HG02973 (cell line): Measurements from ENCODE around the gene PML.
"Not testable (repeated sequence)": the region's sequence is repeated elsewhere in the genome, so short reads cannot be mapped to it uniquely, and the experiment has no call there.

Experiments used
- ATAC-seq: cut with Tn5 transposase; IDR thresholded peaks from one replicate; pipeline ENCODE4 v1.9.1; 2021; ENCODE audit warnings: moderate library complexity; ENCODE audit not compliant: unreplicated experiment

PML gene

DNA sequence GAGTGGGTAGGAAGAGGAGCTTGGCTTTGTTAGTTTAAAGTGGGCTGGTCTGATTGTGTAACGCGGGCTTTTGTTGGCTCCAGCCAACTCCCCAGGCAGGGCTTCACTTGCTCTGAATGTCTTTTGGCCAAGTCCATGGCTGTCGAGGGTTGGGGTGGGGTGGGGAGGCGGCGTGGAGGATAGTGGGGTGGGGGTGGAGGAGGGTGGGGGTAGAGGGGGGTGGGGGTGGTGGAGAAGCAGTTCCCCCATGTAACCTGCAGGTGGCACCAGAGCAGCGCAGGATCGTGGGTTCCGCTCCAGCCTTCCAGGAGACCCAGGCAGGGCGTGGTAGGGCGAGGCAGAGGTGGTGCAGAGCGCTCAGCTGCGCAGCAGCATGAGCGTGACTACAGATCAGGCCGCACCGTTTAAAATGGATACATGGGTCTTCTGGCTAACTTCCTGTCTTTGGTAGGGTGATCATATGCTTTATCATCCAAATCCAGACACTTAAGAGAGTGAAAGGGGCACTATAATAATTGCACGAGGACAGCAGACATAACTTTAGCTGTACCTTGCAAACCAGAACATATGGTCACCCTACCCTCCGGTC, 59.5 kb downstream of the PML start:
- no peak for ATAC-seq

DNA sequence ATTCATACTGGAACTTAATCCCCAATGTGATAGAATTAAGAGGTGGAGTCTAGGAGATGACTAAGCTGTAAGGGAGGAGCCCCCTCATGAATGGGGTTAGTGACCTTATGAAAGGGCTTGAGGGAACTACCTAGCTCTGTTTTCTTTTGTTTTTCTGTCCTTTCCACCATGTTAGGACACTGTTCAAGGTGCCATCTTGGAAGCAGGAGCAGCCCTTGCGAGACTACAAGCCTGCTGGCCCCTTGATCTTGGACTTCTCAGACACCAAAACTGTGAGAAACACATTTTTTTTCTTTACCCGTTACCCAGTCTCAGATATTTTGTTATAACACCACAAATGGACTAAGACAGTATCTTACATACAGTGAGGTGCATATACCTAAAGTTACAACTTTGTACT, 61.3 kb downstream of the PML start:
- ATAC-seq = no peak

DNA sequence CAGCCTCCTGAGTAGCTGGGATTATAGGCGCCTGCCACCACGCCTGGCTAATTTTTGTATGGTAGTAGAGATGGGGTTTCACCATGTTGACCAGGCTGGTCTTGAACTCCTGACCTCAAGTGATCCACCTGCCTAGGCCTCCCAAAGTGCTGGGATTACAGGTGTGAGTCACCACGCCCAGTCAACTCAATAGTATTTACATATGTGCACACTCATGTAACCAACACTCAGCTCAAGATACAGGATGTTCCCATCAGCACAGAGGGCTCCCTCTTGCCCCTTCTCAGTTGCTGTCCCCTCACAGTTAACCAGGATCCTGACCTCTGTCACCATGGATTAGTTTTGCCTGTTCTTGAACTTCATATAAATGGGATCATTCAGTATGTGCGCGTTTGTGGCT, 61.8 kb downstream of the PML start:
- not testable (repeated sequence) for ATAC-seq

DNA sequence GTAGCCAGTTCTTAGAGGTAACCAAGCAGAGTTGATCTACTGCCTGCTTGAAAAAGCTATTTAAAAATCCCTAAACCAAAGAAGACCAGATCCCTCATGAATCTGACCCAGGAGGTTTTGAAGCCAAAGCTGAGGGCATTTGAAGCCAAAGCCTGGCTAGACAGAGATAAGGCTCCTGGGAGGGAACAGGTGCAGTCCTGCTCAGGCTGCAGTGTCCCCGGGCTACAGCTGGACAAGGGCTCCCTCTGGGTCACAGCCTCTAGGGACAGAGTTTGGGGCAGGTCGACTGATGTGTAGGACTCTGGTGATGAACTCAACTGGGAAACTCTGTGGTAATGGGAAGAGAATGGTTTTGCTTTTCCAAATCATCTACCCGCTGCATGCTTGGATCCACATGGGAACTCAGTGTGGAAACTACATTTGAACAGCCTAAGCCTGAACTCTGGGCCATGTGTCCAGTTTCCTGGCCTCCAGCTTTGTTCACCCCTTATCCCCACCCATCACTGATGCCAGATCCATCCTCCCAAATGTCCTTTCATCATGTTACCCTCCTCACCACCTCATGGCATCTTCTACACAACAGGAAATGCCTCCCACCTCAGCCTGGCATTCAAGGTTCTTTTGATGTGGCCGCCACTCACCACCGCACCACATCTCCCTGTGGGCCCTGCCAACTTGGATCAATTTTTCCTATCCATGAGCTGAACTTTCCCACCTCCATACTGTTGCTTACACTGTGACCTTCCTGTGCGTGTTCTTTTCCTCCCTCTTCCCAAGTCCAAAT, 64.7 kb downstream of the PML start:
- not testable (repeated sequence) for ATAC-seq

DNA sequence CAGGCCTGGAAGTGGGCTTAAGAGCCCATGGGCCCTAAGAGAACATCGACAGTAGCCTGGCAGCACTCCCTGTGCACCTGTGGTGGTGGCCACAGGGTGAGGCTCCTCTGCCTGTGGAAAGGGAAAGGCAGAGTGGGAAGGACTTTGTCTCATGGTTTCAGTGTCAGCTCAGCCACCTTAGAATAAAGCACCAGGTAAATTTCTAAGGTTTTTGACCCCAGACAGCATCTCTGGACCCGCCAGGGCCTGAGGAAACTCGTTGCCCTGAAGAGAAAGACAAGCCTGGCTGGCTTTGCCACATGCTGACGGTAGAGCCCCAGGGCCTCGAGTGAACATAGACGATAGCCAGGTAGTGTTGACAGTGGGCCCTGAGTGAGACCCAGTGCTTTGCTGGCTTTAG, 65.7 kb downstream of the PML start:
- ATAC-seq = no peak

DNA sequence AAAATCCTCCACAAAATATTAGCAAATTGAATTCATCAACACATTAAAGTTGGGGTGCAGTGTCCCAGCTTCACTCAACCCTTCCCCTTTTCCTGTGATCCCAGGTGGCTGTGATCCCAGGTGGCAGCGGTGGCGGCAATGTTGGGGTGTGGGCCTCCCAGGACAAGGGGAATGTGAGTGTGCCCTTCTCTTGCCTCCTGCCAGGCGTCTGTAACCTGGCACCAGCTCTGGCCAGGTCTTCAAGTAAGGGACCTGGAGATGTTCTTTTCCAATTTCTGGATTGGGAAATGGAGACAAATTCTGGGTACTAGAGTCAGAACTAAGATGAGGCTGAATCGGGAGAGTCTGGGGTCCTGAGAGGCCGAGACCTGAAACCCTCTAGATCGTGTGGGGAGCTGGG, 67.7 kb downstream of the PML start:
- ATAC-seq = no peak

DNA sequence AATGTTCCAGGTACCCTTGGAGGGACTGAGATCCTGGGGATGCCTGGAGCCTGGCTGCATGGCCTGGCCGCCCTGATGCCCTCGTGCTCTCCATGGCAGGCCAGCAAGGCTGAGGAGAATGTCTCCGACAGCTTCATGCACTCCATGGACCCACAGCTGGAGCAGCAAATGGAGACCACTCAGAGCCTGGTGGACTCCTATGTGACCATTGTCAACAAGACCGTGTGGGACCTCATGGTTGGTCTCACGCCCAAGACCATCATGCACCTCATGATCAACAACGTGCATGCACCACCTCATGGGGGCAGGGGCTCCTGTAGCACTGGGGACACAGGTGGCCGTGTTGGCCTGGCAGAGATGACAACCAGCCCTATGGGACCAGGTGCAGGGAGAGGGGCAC, 68.2 kb downstream of the PML start:
- ATAC-seq = no peak

DNA sequence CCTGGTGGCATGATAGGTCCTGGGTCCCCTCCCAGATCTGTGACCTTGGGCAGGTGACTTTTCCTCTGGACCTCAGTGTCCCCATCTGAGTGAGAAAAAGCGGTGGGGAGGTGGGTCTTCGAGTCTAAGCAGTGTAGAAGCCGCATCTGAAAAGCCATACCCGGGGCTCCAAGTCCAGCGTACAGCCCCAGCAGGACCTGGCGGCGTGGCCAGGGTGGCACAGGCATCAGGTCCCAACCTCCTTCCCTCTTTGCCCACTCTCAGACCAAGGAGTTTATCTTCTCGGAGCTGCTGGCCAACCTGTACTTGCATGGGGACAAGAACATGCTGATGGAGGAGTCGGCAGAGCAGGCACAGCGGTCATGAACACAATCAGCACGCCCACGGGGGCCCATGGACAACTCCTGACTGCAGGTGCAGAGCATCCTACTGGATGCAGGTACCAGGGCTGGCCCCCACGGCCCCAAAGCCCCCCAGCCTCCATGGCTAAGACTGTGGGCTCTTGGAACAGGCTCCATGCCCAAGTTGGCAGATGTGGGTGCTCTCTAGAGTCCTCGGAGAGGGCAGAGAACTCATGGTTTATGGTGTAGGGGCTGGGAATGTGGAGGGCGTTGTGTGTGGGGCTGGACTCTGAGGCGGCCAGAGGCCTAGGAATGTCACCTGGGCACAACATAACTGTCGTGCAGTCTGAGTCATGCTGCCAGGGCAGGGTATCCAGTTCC, 69.1 kb downstream of the PML start:
- not testable (repeated sequence) for ATAC-seq

DNA sequence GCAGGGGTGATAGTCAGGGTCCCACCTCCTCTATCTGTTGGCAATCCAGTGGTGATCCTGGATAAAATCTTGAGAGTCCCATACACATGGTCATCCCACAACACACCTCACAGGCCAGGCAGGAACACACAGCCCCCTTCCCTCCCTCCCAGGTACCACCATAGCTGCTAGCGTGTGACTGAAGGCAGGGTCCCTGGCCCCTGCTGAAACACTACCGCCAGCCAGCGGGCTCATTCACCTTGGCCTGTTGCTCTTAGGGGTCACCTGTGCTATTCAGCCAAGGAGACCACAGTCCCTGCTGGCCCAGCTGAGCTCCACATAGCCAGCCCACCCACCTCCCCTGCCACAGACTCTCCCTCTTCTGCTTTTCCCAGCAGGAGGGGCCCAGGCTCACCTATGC, 69.7 kb downstream of the PML start:
- ATAC-seq = not testable (repeated sequence)

DNA sequence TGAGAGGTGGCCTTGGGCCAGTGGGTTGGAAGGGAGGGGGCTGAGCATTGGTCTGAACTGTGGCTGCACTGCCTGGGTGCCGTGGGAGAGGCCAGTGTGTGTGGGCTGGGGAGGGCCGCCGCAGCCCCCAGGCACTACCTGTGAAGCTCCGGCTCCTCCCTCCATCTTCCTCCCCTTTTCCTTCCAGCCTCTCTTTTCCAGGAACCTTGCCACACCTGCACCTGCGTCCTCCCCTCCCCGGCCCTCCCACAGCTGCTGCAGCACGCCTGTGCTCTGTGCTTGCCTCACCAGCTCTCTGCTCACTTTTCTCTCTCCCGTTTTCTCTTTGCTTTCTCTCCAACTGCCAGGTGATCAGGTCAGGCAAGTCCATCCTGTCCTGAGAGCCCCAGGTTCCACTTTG, 70.3 kb downstream of the PML start:
- ATAC-seq = not testable (repeated sequence)

DNA sequence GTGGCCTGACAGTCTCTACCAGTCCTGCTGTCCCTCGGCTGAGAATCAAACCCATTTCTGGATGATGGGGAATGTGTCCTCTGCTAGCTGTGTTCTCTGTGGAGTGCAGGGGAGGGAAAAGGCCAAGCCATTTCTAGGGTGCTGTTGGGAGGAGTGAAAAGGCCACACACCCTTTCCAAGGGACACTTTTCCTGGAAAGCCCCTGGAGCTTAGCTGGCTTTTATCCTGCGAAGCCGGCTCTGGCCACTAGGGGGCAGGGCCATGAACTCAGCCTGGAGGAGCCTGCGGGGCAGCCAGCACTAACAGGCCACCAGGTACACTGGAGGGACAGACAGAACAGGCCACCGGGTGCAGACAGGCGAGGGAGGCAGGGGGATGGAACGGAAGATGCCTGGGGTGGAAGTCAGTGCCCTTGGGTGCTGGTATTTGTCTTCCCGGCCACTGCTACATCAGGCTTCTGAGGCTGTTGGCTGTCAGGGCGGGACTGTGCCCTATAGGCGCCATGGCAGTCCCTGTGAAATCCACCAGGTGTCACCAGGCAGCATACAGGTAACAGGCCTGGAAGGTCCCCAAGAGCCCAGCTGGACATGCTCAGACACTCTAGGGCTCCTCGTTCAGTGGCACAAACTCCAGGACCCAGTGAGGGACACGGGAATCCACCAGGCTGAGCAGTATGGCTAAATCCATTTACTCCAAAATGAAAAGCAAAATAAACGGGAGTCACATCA, 71.3 kb downstream of the PML start:
- ATAC-seq = peak; percentile 45

DNA sequence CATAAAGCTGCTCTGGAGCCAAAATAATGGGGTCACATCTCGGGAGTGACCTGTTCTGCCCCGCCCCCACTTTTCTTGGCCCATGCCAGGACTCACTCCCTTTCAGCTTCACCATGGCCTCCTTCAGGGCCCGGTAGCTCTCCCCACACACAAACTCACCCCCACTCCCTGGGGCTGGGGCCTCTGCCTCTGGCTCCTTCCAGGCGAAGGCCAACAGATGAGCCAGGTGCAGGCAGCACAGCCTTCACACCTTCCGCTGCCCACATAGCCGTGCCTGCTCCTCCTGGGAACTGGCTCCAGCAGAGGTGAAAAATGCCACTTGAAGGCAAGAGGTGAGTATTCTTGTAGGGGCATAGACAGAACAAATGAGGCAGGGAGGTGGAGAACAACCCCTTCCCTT, 77.1 kb downstream of the PML start:
- not testable (repeated sequence) for ATAC-seq

DNA sequence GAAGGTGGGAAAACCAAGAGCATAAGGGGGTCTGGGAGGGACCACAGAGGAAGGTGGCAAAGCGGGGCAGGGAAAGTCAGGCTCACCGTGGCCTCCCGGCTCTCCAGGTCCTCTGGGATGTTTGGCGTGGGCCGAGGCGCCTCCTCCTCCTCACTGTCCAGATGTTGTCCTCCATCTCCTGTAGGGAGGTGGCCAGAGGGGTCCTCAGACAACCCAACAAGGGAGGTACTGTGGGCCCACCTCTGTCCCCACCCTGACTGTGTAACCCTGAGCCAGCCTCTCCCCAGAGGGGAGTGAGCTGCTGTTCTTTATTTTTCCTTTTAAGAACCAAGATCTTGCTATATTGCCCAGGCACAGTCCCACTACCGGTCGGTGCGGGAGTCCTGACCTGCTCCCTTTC, 77.6 kb downstream of the PML start:
- not testable (repeated sequence) for ATAC-seq

DNA sequence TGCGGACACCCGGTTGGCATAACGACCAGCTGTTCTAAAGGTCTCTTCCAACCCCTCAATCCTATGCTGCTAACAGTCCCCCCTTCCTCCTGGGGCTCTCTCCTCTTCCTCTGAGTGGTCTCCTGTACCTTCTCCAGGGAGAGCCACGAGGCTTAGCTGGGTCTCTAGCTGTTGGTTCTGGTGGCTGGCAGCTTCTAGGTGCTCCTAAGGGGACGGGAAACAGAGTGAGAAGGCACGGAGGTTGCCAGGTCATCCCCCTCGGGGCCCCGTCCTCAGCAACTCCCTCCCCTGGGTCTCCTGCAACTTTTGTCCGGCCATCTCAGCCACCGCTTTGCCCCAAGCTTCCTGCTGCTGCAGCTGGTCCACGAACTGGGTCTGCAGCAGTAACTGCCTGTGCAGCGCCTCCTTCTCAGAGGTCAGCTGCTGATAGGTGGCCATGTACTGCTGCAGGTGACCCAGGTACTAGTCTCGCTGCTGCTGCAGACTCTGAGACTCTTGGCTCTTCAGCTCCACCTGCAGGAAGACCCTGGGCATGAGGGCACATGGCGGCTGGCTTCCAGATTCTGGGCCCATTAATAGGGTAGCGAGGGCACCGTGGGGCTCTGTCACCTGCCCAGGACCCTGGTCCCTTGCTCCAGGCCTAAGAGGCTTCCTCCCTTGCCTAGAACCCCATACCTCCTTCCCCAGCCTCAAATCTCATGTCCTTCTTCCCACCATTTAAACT, 78.3 kb downstream of the PML start:
- not testable (repeated sequence) for ATAC-seq

DNA sequence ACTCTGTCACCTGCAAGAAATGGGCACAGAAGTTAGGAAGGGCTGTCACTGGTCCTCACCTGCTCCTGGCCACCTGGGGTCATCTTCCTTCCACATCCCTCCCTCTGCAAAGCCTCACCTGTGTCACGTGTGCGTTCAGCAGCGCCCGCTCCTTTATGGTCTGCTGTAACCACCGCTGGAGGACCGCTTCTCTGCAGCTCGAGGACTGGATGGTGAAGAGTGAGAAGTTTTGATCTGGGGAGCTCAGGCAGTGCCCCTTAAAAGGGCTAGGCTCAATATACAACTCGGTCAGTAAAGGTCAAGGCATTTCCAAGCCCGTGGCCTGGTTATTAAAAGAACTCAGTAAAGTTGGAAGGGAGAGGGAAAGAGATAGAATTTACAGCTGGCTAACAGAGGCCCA, 81.3 kb downstream of the PML start:
- not testable (repeated sequence) for ATAC-seq

DNA sequence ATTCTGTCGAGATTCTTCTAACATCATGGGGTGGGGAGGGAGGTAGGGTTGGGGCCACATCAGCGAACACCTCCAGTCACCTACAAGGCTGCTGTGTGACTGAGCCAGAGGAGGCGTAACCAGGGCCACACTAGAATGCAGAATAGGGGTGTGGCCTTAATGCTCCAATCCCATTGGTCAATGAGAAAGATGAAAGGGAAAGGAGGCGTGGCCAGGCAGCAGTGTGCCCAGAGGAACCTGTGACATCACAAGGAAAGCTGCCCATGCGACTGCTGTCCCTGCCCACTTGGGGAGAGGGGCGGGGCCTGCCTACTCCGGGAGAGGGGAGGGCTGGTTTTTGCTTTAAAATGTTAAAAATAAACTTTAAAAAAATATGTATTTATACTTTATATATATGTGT, 87.9 kb downstream of the PML start, which contains the start of gene GOLGA6A:
Gene GOLGA6A (minus strand): TSS at position 101 of the 400 bp plus-strand sequence. CDS start 41 bp downstream, at position 60.
- ATAC-seq = not testable (repeated sequence)

DNA sequence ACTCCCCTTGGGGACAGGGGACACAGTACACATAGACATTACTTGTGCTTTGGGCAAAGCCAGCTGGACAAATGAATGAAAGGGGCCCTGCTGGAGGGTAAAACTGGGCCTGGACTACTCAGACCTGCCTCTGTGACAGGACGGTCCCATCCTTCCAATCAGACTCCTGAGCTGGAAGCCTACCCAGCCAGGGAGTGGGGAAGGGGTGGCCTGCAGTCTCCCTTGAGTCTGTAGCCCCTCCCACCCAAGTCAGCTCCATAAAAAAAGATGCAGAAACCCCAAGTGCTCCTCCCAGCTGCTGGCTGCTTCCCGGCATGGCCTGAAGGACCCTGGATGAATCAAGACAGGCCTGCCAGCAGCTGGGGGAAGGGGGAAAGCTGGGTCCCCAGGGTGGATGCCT, 100.1 kb downstream of the PML start:
- ATAC-seq = not testable (repeated sequence)

DNA sequence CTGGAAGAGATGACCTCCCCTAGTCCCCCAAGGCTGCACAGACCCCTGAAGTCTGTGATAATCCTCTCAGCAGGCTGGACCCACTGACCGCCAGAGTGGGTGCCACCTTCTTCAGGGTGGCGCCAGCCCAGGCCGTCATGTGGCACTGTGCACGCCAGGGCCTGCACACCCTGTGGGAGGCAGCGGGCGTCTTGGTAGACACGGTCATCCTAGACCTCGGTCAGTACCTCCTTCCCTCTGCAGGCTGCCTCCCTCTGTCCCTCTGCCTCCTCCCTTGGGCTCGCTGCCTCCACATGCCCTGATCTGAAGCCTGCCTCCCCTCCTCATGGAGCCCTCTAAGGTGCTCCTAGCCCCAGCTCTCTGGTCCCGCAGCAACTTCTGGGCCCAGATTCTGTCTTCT, 101.1 kb downstream of the PML start:
- ATAC-seq = not testable (repeated sequence)

DNA sequence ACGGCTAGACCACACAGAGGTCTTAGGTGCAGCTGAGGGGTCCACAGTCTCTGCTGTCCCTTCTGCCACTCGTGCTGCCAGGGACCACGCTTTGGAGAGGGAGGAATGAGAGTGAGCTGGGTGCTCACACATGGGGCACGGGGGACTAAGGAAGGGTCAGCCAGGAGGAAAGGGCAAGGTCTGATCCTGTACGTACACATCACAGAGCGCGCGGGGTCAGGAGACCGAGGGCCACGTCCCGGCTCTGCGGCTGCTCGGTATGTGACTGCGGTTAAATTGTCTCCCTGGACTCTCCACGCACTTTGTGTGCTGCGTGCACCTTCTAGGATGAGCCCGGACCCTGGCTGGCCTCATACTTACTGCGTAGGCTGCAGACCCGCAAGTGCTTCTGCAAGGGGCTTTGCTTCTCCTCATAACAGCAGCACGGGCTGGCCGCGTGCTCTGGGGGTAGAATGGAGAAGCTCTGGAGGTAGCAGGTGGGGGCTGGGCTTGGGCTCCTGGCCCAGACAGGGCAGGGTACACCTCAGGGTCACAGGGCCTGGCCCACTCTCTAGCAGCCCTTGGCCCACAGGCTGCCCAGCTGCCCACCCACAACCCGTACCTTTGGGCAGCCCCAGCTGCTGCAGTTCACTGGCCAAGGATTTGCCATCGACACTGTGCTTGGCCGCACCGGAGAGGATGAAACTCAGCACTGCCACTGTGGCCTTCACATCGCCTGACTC, 102.4 kb downstream of the PML start:
- not testable (repeated sequence) for ATAC-seq
